ENCODE data around the gene HTRA3. TPM values are rescaled to one million over a fixed set of nuclear protein-coding genes. Genes with fewer than 3 reads are reported as not detected.

Gene HTRA3
- total and polyA plus RNA-seq, 2 experiments from 2014 or later, result 1.3 to 3.6 TPM

- H3F3A ChIP-seq (replicated peaks; ENCODE audit: low read depth), result no peaks in the 10 kb centered on the region
- no peaks in the 10 kb centered on the region for H3K9me2 ChIP-seq (ENCODE audit: insufficient read depth)
- no peaks in the 10 kb centered on the region for H4K20me1 ChIP-seq (replicated peaks; ENCODE audit: insufficient read depth)
- Mint-ChIP-seq H3K4me1 (0 out of 3 replicates have a peak, but pooled peaks cover 2% of the 10 kb centered on the region), H3K27ac (no peak overlapping the region), H3K36me3 (ENCODE audit: low read depth) (no peaks in the 10 kb centered on the region), H3K9me3 (no peaks in the 10 kb centered on the region), H3K4me3 (no peak overlapping the region), H3K27me3 (ENCODE audit: insufficient read depth, low read depth, poor library complexity) (peaks cover 18% of the 10 kb centered on the region)
- no peaks in the 10 kb centered on the region for H3K27me3 ChIP-seq (ENCODE audit: insufficient read depth)
- H3K4me2 ChIP-seq, result no peak overlapping the region
- H3K27ac ChIP-seq (ENCODE audit: low read depth), result no peak overlapping the region
- TF ChIP-seq REST (IDR thresholded peaks at IDR 0.05; ENCODE audit: unreplicated experiment), result no peak
- no peak for TF ChIP-seq EZH2 (IDR thresholded peaks at IDR 0.05; ENCODE audit: low read depth, unreplicated experiment)
- TF ChIP-seq STAT1 (IDR thresholded peaks at IDR 0.05; ENCODE audit: unreplicated experiment), result no peak
- no peak for TF ChIP-seq POLR2AphosphoS5 (IDR thresholded peaks at IDR 0.05; ENCODE audit: low read depth)
- no peak for TF ChIP-seq EZH2phosphoT487 (IDR thresholded peaks at IDR 0.05; ENCODE audit: unreplicated experiment)
- no peak for TF ChIP-seq CREB1 (CRISPR knock-in tag; IDR thresholded peaks at IDR 0.05; ENCODE audit: low read depth)
- ATAC-seq (no peak), DNase-seq (ENCODE audit: low spot score) (no peak)
- H2AFZ ChIP-seq, result no peak overlapping the region
- no peak overlapping the region for H3K4me3 ChIP-seq
- H3K79me2 ChIP-seq (replicated peaks; ENCODE audit: insufficient read depth), result no peaks in the 10 kb centered on the region
- no peaks in the 10 kb centered on the region for H3K36me3 ChIP-seq (ENCODE audit: insufficient read depth)
- no peaks in the 10 kb centered on the region for H3K4me1 ChIP-seq (ENCODE audit: insufficient read depth)
These were observed 7.0 kb downstream of the HTRA3 start for GRCh38 chr4:8276358-8277240.

- Histone ChIP-seq H3K4me1 (ENCODE audit: insufficient read depth) (no peaks in the 10 kb centered on the region), H3K27ac (ENCODE audit: low read depth) (no peak overlapping the region), H3K4me3 (no peak overlapping the region), H4K20me1 (replicated peaks; ENCODE audit: insufficient read depth) (no peaks in the 10 kb centered on the region), H2AFZ (no peak overlapping the region), H3K9me2 (ENCODE audit: insufficient read depth) (no peaks in the 10 kb centered on the region), H3F3A (replicated peaks; ENCODE audit: low read depth) (no peaks in the 10 kb centered on the region), H3K27me3 (ENCODE audit: insufficient read depth) (no peaks in the 10 kb centered on the region), H3K36me3 (ENCODE audit: insufficient read depth) (no peaks in the 10 kb centered on the region), H3K79me2 (replicated peaks; ENCODE audit: insufficient read depth) (no peaks in the 10 kb centered on the region), H3K4me2 (no peak overlapping the region)
- H3K36me3 Mint-ChIP-seq (ENCODE audit: low read depth), result no peaks in the 10 kb centered on the region
- DNase-seq (ENCODE audit: low spot score), result no peak
- no peaks in the 10 kb centered on the region for H3K9me3 Mint-ChIP-seq
- no peak overlapping the region for H3K4me3 Mint-ChIP-seq
- peaks cover 16% of the 10 kb centered on the region for H3K27me3 Mint-ChIP-seq (ENCODE audit: insufficient read depth, low read depth, poor library complexity)
- no peak overlapping the region for H3K27ac Mint-ChIP-seq
- ATAC-seq, result no peak
- 0 out of 3 replicates have a peak, but pooled peaks cover 2% of the 10 kb centered on the region for H3K4me1 Mint-ChIP-seq
- TF ChIP-seq ZNF462 (CRISPR knock-in tag; IDR thresholded peaks at IDR 0.05) (no peak), CTCF (conservative IDR thresholded peaks at IDR 0.05; ENCODE audit: low read depth in 2 of 2) (peak in 1 of 2 experiments; percentile 30; a peak in 2 of 4 replicates)
These were observed 7.9 kb downstream of the HTRA3 start for GRCh38 chr4:8277356-8278008.
